CD4-positive, alpha-beta T cell (primary cell): ENCODE results near the gene BABAM2. TPM values are rescaled to one million over a fixed set of nuclear protein-coding genes. Genes with fewer than 3 reads are reported as not detected.

Experiments
- ATAC-seq: fragments of 200-7000 bp; cut with Tn5 transposase; one replicate; pipeline ENCODE4 v1.10.0; 2022; ENCODE audit warnings: mild to moderate bottlenecking; ENCODE audit not compliant: poor library complexity
- CTCF ChIA-PET: fragments of 350-600 bp; sonication (Branson Sonifier 250); formaldehyde crosslinking; loops from one replicate; lab custom pipeline; 2021; ENCODE audit warnings: antibody characterized with exemption, inconsistent platforms; lab: Charles Lee
- POLR2A ChIA-PET: fragments of 350-600 bp; sonication (Branson Sonifier 250); formaldehyde crosslinking; loops from one replicate; lab custom pipeline; 2021; ENCODE audit warnings: antibody characterized with exemption, inconsistent platforms; lab: Charles Lee
- DNase-seq, 14 experiments: peaks; one replicate each; pipeline ENCODE4 v3.0.0-alpha.2; 2013 to 2020; ENCODE audit warnings: mixed read lengths in 2 of 14
- H3K27ac ChIP-seq, 2 donors: one replicate each; pipeline versions ENCODE4 v1.5.1 to v1.7.0; 2013; ENCODE audit warnings: low read length in 2 of 2, low read depth in 1 of 2, mild to moderate bottlenecking in 1 of 2
- H3K27me3 ChIP-seq, 2 experiments: 1 replicate in 1 of 2; 2 replicates in 1 of 2; pipeline versions ENCODE4 v1.6.1 to v1.7.0; 2013; ENCODE audit warnings: low read length in 2 of 2, control low read depth in 1 of 2, mild to moderate bottlenecking in 1 of 2, moderate library complexity in 1 of 2; ENCODE audit not compliant: insufficient read depth in 2 of 2, control insufficient read depth in 1 of 2
- H3K36me3 ChIP-seq: one replicate; pipeline ENCODE4 v1.6.1; 2013; ENCODE audit warnings: low read length, control low read depth; ENCODE audit not compliant: insufficient read depth
- H3K4me1 ChIP-seq: one replicate; pipeline ENCODE4 v1.6.1; 2013; ENCODE audit warnings: low read length, control low read depth; ENCODE audit not compliant: insufficient read depth
- H3K4me3 ChIP-seq: one replicate; pipeline ENCODE4 v1.5.1; 2013; ENCODE audit warnings: mild to moderate bottlenecking, low read length, moderate library complexity
- H3K9me3 ChIP-seq, 2 experiments: 1 replicate in 1 of 2; 2 replicates in 1 of 2; pipeline versions ENCODE4 v1.6.1 to v1.7.0; 2013; ENCODE audit warnings: low read length in 2 of 2, mild to moderate bottlenecking in 2 of 2, control low read depth in 1 of 2, moderate library complexity in 1 of 2; ENCODE audit not compliant: control insufficient read depth in 1 of 2, insufficient read depth in 1 of 2
- H3K27ac Mint-ChIP-seq: one replicate; pipeline ENCODE4 v1.8.0; 2020; ENCODE audit warnings: mixed read lengths
- H3K27me3 Mint-ChIP-seq: one replicate; pipeline ENCODE4 v1.8.0; 2021; ENCODE audit warnings: mixed read lengths
- H3K36me3 Mint-ChIP-seq: one replicate; pipeline ENCODE4 v1.8.0; 2021; ENCODE audit warnings: low read depth, mixed read lengths
- H3K4me1 Mint-ChIP-seq: one replicate; pipeline ENCODE4 v1.8.0; 2021; ENCODE audit warnings: low read depth, mixed read lengths
- H3K4me3 Mint-ChIP-seq: one replicate; pipeline ENCODE4 v1.8.0; 2020; ENCODE audit warnings: mild to moderate bottlenecking, mixed read lengths
- H3K9me3 Mint-ChIP-seq: one replicate; pipeline ENCODE4 v1.8.0; 2020; ENCODE audit warnings: mixed read lengths
- CTCF ChIP-seq: fragments of 200-600 bp; IDR thresholded peaks from one replicate; pipeline ENCODE4 v1.8.0; 2022; ENCODE audit warnings: antibody characterized with exemption, mild to moderate bottlenecking
- intact Hi-C, 2 experiments: fragments of 100-400 bp; cut with DNase I in 1 of 2; cut with micrococcal nuclease in 1 of 2; formaldehyde crosslinking; loops; one replicate each; pipeline versions ENCODE4 v1.15.1 to v1.9.0; 2023 to 2025; cut with DNase I, micrococcal nuclease
- total RNA-seq, 174 experiments: library from RNA in 2 of 174; stranded (reverse) in 2 of 174; gene quantifications; one replicate each; pipeline ENCODE4 v1.2.3 and lab custom pipeline; 2021 to 2026

The BABAM2 gene
- total RNA-seq, 2 experiments from 2014 or later, result 29.2 to 32.8 TPM

- DNase-seq (no peak), ATAC-seq (no peak)
- CTCF ChIA-PET, result no interaction called here
- Mint-ChIP-seq H3K27me3 (no peaks in the 10 kb centered on the region), H3K4me3 (no peak overlapping the region), H3K27ac (no peak overlapping the region), H3K9me3 (peaks cover 5% of the 10 kb centered on the region), H3K4me1 (no peaks in the 10 kb centered on the region), H3K36me3 (peaks cover 20% of the 10 kb centered on the region)
- Histone ChIP-seq H3K36me3 (no peaks in the 10 kb centered on the region), H3K4me1 (no peaks in the 10 kb centered on the region), H3K9me3 (peaks cover 0 to 9% of the 10 kb centered on the region in 2 experiments), H3K27ac (no peak overlapping the region), H3K27me3 (no peaks in the 10 kb centered on the region), H3K4me3 (no peak overlapping the region)
- POLR2A ChIA-PET, result no interaction called here
- intact Hi-C loops, result no loop called here
- TF ChIP-seq CTCF, result no peak
Observed at GRCh38 chr2:28178946-28179345, 288.4 kb downstream of the BABAM2 start.

GRCh38 chr2:28181801-28182200, 291.3 kb downstream of the BABAM2 start:
- ATAC-seq (no peak), DNase-seq (no peak)
- H3K27ac Mint-ChIP-seq, result no peak overlapping the region
- Histone ChIP-seq H3K36me3 (no peaks in the 10 kb centered on the region), H3K27me3 (no peaks in the 10 kb centered on the region), H3K4me3 (no peak overlapping the region), H3K4me1 (no peaks in the 10 kb centered on the region), H3K27ac (no peak overlapping the region), H3K9me3 (no peaks in the 10 kb centered on the region)
- H3K9me3 Mint-ChIP-seq, result peaks cover 5% of the 10 kb centered on the region
- intact Hi-C loops, result no loop called here
- TF ChIP-seq CTCF, result no peak
- H3K4me1 Mint-ChIP-seq, result no peaks in the 10 kb centered on the region
- H3K27me3 Mint-ChIP-seq, result no peaks in the 10 kb centered on the region
- ChIA-PET POLR2A (no interaction called here), CTCF (no interaction called here)
- peaks cover 14% of the 10 kb centered on the region for H3K36me3 Mint-ChIP-seq
- H3K4me3 Mint-ChIP-seq, result no peak overlapping the region

- Mint-ChIP-seq H3K4me1 (no peaks in the 10 kb centered on the region), H3K4me3 (no peak overlapping the region), H3K27me3 (no peaks in the 10 kb centered on the region), H3K36me3 (peaks cover 8% of the 10 kb centered on the region), H3K27ac (no peak overlapping the region), H3K9me3 (peaks cover 5% of the 10 kb centered on the region)
- DNase-seq (no peak), ATAC-seq (no peak)
- Histone ChIP-seq H3K27me3 (no peaks in the 10 kb centered on the region), H3K9me3 (no peaks in the 10 kb centered on the region), H3K27ac (no peak overlapping the region), H3K4me3 (no peak overlapping the region), H3K36me3 (no peaks in the 10 kb centered on the region), H3K4me1 (no peaks in the 10 kb centered on the region)
- CTCF ChIA-PET, result no interaction called here
- POLR2A ChIA-PET, result no interaction called here
- TF ChIP-seq CTCF, result no peak
- intact Hi-C loops, result no loop called here
Observed at GRCh38 chr2:28182348-28182747, 291.8 kb downstream of the BABAM2 start.
